Measurements from ENCODE around the gene MYO18A. TPM values are rescaled to one million over a fixed set of nuclear protein-coding genes. Genes with fewer than 3 reads are reported as not detected.
"Not testable (repeated sequence)": the region's sequence is repeated elsewhere in the genome, so short reads cannot be mapped to it uniquely, and the experiment has no call there.

The MYO18A gene
- total and polyA plus RNA-seq, 2 experiments from 2014 or later: 16.0 to 30.5 TPM

DNA sequence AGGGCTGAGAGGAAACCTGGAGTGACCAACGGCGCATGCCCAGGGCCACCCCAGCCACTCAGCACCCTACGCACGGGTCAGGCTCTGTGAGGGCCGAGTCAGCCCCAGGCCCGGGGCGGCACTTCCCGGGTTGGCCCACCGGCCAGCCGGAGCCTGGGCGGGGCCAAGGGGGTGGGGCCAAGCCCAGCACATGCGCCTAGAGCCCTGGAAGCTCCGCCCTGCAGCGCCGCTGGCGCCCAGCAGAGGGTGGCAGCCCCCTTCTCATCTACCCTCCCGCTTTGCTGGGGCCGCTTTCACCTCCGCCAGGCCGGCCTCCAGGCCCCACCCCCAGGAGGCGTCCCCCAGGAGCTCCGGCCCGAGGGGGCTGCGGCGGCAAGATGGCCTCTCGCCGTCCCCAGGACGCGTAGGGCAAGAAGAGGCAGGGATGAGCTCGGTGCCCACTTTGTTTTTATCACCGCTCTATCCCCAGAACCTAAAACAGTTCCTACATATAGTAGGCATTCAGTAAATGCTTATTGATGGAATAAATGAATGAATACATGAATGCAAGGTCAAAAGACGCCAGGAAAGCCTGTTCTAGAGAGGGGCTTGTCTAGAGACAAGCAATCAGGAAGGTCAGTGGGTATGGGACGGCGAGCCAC lies 31.3 kb downstream of the MYO18A start:
- Histone ChIP-seq H3K4me2 (ENCODE audit: unreplicated experiment) (peak overlapping the region; percentile 88), H3K27ac (peak overlapping the region; percentile 46), H3K9me3 (ENCODE audit: low read depth) (no peaks in the 10 kb centered on the region), H3K9ac (peak overlapping the region; percentile 71), H3F3A (ENCODE audit: insufficient read depth) (peaks cover 10% of the 10 kb centered on the region), H3K27me3 (replicated peaks; ENCODE audit: insufficient read depth) (no peaks in the 10 kb centered on the region), H4K20me1 (ENCODE audit: insufficient read depth) (no peaks in the 10 kb centered on the region), H2AFZ (peak overlapping the region; percentile 85), H3K4me3 (peak overlapping the region; percentile 81), H3K36me3 (ENCODE audit: low read depth) (no peaks in the 10 kb centered on the region), H3K4me1 (ENCODE audit: insufficient read depth) (peaks cover 14% of the 10 kb centered on the region), H3K79me2 (ENCODE audit: insufficient read depth) (no peaks in the 10 kb centered on the region), H3K9me2 (ENCODE audit: insufficient read depth) (no peaks in the 10 kb centered on the region)
- peak; percentile 94 for DNase-seq
- TF ChIP-seq EZH2 (IDR thresholded peaks at IDR 0.05; ENCODE audit: insufficient read depth, poor library complexity, severe bottlenecking): no peak
- TF ChIP-seq EZH2phosphoT487 (IDR thresholded peaks at IDR 0.05; ENCODE audit: insufficient read depth, low read depth): no peak
- WGBS, 2 experiments (ENCODE audit: low coverage in 1 of 2, low lambda C conversion rate in 2 of 2, missing lambda C conversion rate in 2 of 2): 5 to 6% methylated on average over 25 to 32 of the region's 34 CpGs
- in situ Hi-C loops (cut with MboI): no loop called here

DNA sequence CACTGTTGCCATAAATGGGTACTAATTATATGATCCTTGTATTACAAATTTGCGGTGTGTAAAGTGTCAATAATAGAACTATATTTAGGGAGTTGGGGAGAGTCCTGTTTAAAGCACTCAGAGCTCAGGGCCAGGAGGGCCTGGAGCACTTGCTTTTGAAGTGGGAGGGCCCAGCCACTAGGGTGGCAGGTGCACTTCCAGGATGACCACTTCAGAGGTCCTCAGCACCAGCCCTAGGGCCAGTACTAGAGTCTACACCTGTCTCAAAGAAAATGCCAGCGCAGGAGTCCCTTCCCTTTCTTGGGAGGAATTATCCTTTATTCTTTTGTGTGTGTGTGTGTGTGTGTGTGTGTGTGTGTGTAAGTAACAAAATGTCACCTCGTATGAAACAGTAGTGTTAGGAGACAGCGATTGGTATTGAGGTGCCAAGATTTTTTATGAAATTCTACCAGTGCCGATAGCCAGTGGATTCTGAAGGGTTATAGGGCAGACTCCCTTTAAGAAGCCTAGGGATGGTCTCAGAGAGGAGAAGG lies 31.9 kb downstream of the MYO18A start:
- Histone ChIP-seq H3K4me3 (peak overlapping the region; percentile 81), H3K9me3 (ENCODE audit: low read depth) (no peaks in the 10 kb centered on the region), H3K9me2 (ENCODE audit: insufficient read depth) (no peaks in the 10 kb centered on the region), H3F3A (ENCODE audit: insufficient read depth) (peaks cover 10% of the 10 kb centered on the region), H3K4me1 (ENCODE audit: insufficient read depth) (peaks cover 14% of the 10 kb centered on the region), H4K20me1 (ENCODE audit: insufficient read depth) (no peaks in the 10 kb centered on the region), H3K27ac (peak overlapping the region; percentile 46), H3K9ac (peak overlapping the region; percentile 71), H3K4me2 (ENCODE audit: unreplicated experiment) (peak overlapping the region; percentile 88), H3K27me3 (replicated peaks; ENCODE audit: insufficient read depth) (no peaks in the 10 kb centered on the region), H2AFZ (peak overlapping the region; percentile 85), H3K36me3 (ENCODE audit: low read depth) (no peaks in the 10 kb centered on the region), H3K79me2 (ENCODE audit: insufficient read depth) (no peaks in the 10 kb centered on the region)
- no peak for DNase-seq
- TF ChIP-seq EZH2phosphoT487 (IDR thresholded peaks at IDR 0.05; ENCODE audit: insufficient read depth, low read depth) (no peak), EZH2 (IDR thresholded peaks at IDR 0.05; ENCODE audit: insufficient read depth, poor library complexity, severe bottlenecking) (no peak)
- in situ Hi-C loops (cut with MboI): no loop called here
- 42 to 43% methylated on average over 5 of the region's 5 CpGs for WGBS, 2 experiments (ENCODE audit: low coverage in 1 of 2, low lambda C conversion rate in 2 of 2, missing lambda C conversion rate in 2 of 2)

DNA sequence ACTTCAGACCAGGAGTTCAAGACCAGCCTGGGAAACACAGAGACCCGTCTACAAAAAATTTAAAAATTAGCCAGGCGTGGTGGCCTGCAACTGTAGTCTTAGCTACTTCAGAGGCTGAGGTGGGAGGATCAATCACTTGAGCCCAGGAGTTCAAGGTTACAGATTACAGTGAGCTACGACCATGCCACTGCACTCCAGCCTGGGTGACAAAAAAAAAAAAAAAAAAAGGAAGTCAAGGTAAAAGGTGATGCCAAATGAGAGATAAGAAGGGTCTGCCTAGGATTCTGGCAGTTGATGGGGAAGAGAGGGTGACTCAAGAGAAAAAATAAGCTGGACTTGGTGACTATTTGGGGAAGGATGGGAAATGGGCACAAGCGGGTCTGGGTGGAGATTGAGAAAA lies 32.5 kb downstream of the MYO18A start:
- no peak overlapping the region for H3K4me2 ChIP-seq (ENCODE audit: unreplicated experiment)
- WGBS, 2 experiments (ENCODE audit: low coverage in 1 of 2, low lambda C conversion rate in 2 of 2, missing lambda C conversion rate in 2 of 2): 78 to 80% methylated on average over 4 of the region's 4 CpGs
- no peaks in the 10 kb centered on the region for H3K36me3 ChIP-seq (ENCODE audit: low read depth)
- no peak for TF ChIP-seq EZH2 (IDR thresholded peaks at IDR 0.05; ENCODE audit: insufficient read depth, poor library complexity, severe bottlenecking)
- no peak for TF ChIP-seq EZH2phosphoT487 (IDR thresholded peaks at IDR 0.05; ENCODE audit: insufficient read depth, low read depth)
- in situ Hi-C loops (cut with MboI): no loop called here
- H3K9ac ChIP-seq: no peak overlapping the region
- H3F3A ChIP-seq (ENCODE audit: insufficient read depth): peaks cover 10% of the 10 kb centered on the region
- DNase-seq: no peak
- no peaks in the 10 kb centered on the region for H4K20me1 ChIP-seq (ENCODE audit: insufficient read depth)
- no peaks in the 10 kb centered on the region for H3K9me2 ChIP-seq (ENCODE audit: insufficient read depth)
- H3K79me2 ChIP-seq (ENCODE audit: insufficient read depth): peaks cover 2% of the 10 kb centered on the region; the same call in 1 of the 2 replicates
- no peak overlapping the region for H3K27ac ChIP-seq
- peaks cover 16% of the 10 kb centered on the region for H3K4me1 ChIP-seq (ENCODE audit: insufficient read depth)
- no peaks in the 10 kb centered on the region for H3K9me3 ChIP-seq (ENCODE audit: low read depth)
- no peak overlapping the region for H3K4me3 ChIP-seq
- no peaks in the 10 kb centered on the region for H3K27me3 ChIP-seq (replicated peaks; ENCODE audit: insufficient read depth)
- H2AFZ ChIP-seq: no peak overlapping the region

DNA sequence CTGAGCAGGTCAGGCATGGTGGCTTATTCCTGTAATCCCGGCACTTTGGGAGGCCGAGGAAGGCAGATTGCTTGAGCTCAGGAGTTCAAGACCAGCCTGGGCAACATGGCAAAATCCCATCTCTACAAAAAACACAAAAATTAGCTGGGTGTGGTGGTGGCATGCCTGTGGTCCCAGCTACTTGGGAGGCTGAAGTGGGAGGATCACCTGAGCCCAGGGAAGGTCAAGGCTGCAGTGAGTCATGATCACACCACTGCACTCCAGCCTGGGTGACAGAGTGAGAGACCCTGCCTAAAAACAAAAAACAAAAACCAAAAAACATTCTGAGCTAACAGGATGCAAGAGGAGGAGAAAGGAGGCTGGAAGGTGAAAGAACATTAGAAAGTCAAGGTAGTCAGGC lies 33.0 kb downstream of the MYO18A start:
- H2AFZ ChIP-seq; DNase-seq; H3K27me3 ChIP-seq (replicated peaks; ENCODE audit: insufficient read depth); H3K36me3 ChIP-seq (ENCODE audit: low read depth); H3K79me2 ChIP-seq (ENCODE audit: insufficient read depth); H4K20me1 ChIP-seq (ENCODE audit: insufficient read depth); H3K4me2 ChIP-seq (ENCODE audit: unreplicated experiment); H3K9ac ChIP-seq; H3K9me3 ChIP-seq (ENCODE audit: low read depth); H3K27ac ChIP-seq; H3K9me2 ChIP-seq (ENCODE audit: insufficient read depth); in situ Hi-C loops (cut with MboI); H3K4me3 ChIP-seq: not testable (repeated sequence)
- WGBS, 2 experiments (ENCODE audit: low coverage in 1 of 2, low lambda C conversion rate in 2 of 2, missing lambda C conversion rate in 2 of 2): 93 to 97% methylated on average over 2 of the region's 2 CpGs
- Histone ChIP-seq H3F3A (ENCODE audit: insufficient read depth) (peaks cover 10% of the 10 kb centered on the region), H3K4me1 (ENCODE audit: insufficient read depth) (peaks cover 20% of the 10 kb centered on the region)
